Endothelial cell of umbilical vein (primary cell): ENCODE results near the gene PEX16. TPM values are rescaled to one million over a fixed set of nuclear protein-coding genes. Genes with fewer than 3 reads are reported as not detected.

Experiments
- BruUV-seq: library from RNA; stranded (reverse); fragments of 400-500 nt; replicated peaks from 2 replicates; lab custom pipeline; 2021; lab: Mats Ljungman, UMichigan
- CTCF ChIA-PET: fragments of 300-600, 350-600 bp; sonication (Branson Sonifier 250); formaldehyde crosslinking; loops from one replicate; lab custom pipeline; 2021; ENCODE audit warnings: antibody characterized with exemption, inconsistent platforms; lab: Charles Lee
- POLR2A ChIA-PET: fragments of 300-600, 350-600 bp; sonication (Branson Sonifier 250); formaldehyde crosslinking; loops from one replicate; lab custom pipeline; 2021; ENCODE audit warnings: antibody characterized with exemption, inconsistent platforms; lab: Charles Lee
- DNase-seq: peaks from one replicate; pipeline ENCODE4 v3.0.0-alpha.2; 2011; ENCODE audit warnings: low read depth, low spot score
- FAIRE-seq: peaks from 2 replicates; lab custom pipeline; 2011; peaks lifted over from hg19 to GRCh38; lab: Jason Lieb, UNC
- H2AFZ ChIP-seq: 2 replicates; pipeline ENCODE4 v1.6.0; 2012; ENCODE audit warnings: low read depth, low read length, control low read depth, inconsistent platforms
- H3K27ac ChIP-seq: 2 replicates; pipeline ENCODE4 v1.5.1; 2011; ENCODE audit warnings: low read depth, mild to moderate bottlenecking, control low read depth, low read length, moderate library complexity; ENCODE audit not compliant: insufficient read depth
- H3K27me3 ChIP-seq, 2 experiments: 2 replicates each; pipeline versions ENCODE4 v1.6.0 to v1.6.1; 2011; ENCODE audit warnings: low read length in 2 of 2, mixed read lengths in 1 of 2; ENCODE audit not compliant: control insufficient read depth in 2 of 2, insufficient read depth in 2 of 2
- H3K36me3 ChIP-seq, 2 experiments: 2 replicates in 1 of 2; 3 replicates in 1 of 2; pipeline ENCODE4 v1.5.1; 2011; ENCODE audit warnings: low read length in 2 of 2, mild to moderate bottlenecking in 1 of 2, moderate library complexity in 1 of 2; ENCODE audit not compliant: control insufficient read depth in 2 of 2, insufficient read depth in 2 of 2; ENCODE audit errors: extremely low read depth in 1 of 2
- H3K4me1 ChIP-seq: 3 replicates; pipeline ENCODE4 v1.5.1; 2011; ENCODE audit warnings: mild to moderate bottlenecking, low read length; ENCODE audit not compliant: control insufficient read depth, insufficient read depth; ENCODE audit errors: extremely low read depth
- H3K4me2 ChIP-seq: 2 replicates; pipeline ENCODE4 v1.6.1; 2011; ENCODE audit warnings: low read length, control low read depth, mixed read lengths; ENCODE audit not compliant: insufficient read depth
- H3K4me3 ChIP-seq, 3 experiments: fragments of 200-600 bp in 1 of 3; sonication (generic), shearing (Covaris generic) in 1 of 3; replicated peaks in 1 of 3; 2 replicates each; pipeline ENCODE4 v1.5.1; 2011 to 2016; ENCODE audit warnings: control low read depth in 3 of 3, low read length in 3 of 3, mild to moderate bottlenecking in 2 of 3, inconsistent platforms in 1 of 3, low read depth in 1 of 3, moderate library complexity in 1 of 3; ENCODE audit not compliant: insufficient read depth in 1 of 3
- H3K79me2 ChIP-seq: 2 replicates; pipeline ENCODE4 v1.6.0; 2012; ENCODE audit warnings: low read length, inconsistent platforms; ENCODE audit not compliant: control insufficient read depth, insufficient read depth
- H3K9ac ChIP-seq: replicated peaks from 2 replicates; pipeline ENCODE3; 2011; ENCODE audit warnings: low read length, control low read depth; ENCODE audit not compliant: insufficient read depth; ENCODE audit errors: extremely low read depth
- H3K9me1 ChIP-seq: replicated peaks from 3 replicates; pipeline ENCODE4 v1.6.0; 2011; ENCODE audit warnings: mild to moderate bottlenecking, low read length; ENCODE audit not compliant: control insufficient read depth, insufficient read depth; ENCODE audit errors: extremely low read depth
- H3K9me3 ChIP-seq: replicated peaks from 2 replicates; pipeline ENCODE4 v1.5.1; 2012; ENCODE audit warnings: low read length, inconsistent platforms; ENCODE audit not compliant: control insufficient read depth, insufficient read depth
- H4K20me1 ChIP-seq: replicated peaks from 2 replicates; pipeline ENCODE3; 2011; ENCODE audit warnings: mild to moderate bottlenecking, low read length; ENCODE audit not compliant: control insufficient read depth, insufficient read depth; ENCODE audit errors: extremely low read depth
- CTCF ChIP-seq, 2 donors: IDR thresholded peaks; 1 replicate in 1 of 2; 2 replicates in 1 of 2; pipeline ENCODE4 v1.5.1; 2011; ENCODE audit warnings: low read length in 2 of 2, mild to moderate bottlenecking in 2 of 2, moderate library complexity in 2 of 2, control low read depth in 1 of 2, inconsistent platforms in 1 of 2, low read depth in 1 of 2; ENCODE audit not compliant: insufficient read depth in 1 of 2; ENCODE audit errors: extremely low read depth in 1 of 2
- POLR2AphosphoS5 ChIP-seq: IDR thresholded peaks from 2 replicates; pipeline ENCODE4 v1.6.1; 2012; ENCODE audit warnings: low read depth, mild to moderate bottlenecking, control low read depth, low read length, moderate library complexity; ENCODE audit not compliant: insufficient read depth
- dilution Hi-C: fragments of 300-500 bp; cut with MboI; formaldehyde crosslinking; loops from one replicate; pipeline ENCODE4 v1.15.0; 2019; ENCODE audit warnings: low sequenced_read_pairs; ENCODE audit not compliant: extremely low pct_ligation_motif_present
- intact Hi-C: fragments of 100-400 bp; cut with micrococcal nuclease; formaldehyde crosslinking; loops from one replicate; pipeline ENCODE4 v1.10.0; 2022
- polyA plus RNA-seq, 4 experiments: library from polyadenylated mRNA; depleted of rRNA in 3 of 4; stranded (reverse) in 3 of 4; unstranded in 1 of 4; fragments of >200 nt; gene quantifications; 2 replicates each; pipeline versions ENCODE4 v1.2.1 to v1.2.3, GENCODE V29; 2011 to 2012; ENCODE audit warnings: missing spikeins in 1 of 4
- total RNA-seq: library from RNA; stranded (reverse); gene quantifications from 2 replicates; pipeline ENCODE4 v1.2.3, GENCODE V29; 2021

The PEX16 gene
- total and polyA plus RNA-seq, 2 donors (not counting 3 experiments of a cell fraction or from before 2014, with no cell fraction given): 27.4 to 32.2 TPM

GRCh38 chr11:45884596-45885185, 33.0 kb downstream of the PEX16 start:
- H2AFZ ChIP-seq: no peak overlapping the region
- H3K27me3 ChIP-seq: peaks cover 2 to 5% of the 10 kb centered on the region in 2 experiments
- intact Hi-C loops (no loop called here), dilution Hi-C loops (no loop called here)
- no peaks in the 10 kb centered on the region for H3K79me2 ChIP-seq
- no peaks in the 10 kb centered on the region for H4K20me1 ChIP-seq
- DNase-seq: no peak
- H3K9me3 ChIP-seq: no peaks in the 10 kb centered on the region
- H3K9me1 ChIP-seq: no peaks in the 10 kb centered on the region
- no TSS peak for BruUV-seq
- POLR2A ChIA-PET: no interaction called here
- no peaks in the 10 kb centered on the region for H3K36me3 ChIP-seq
- FAIRE-seq: no peak
- H3K4me2 ChIP-seq: no peak overlapping the region
- no peaks in the 10 kb centered on the region for H3K4me1 ChIP-seq
- TF ChIP-seq POLR2AphosphoS5: no peak
- CTCF ChIA-PET: interaction anchor here (3.7 kb wide), 1 partner anchor 12 kb away, joined by 16 read pairs; no protein-coding TSS in a partner anchor
- no peak overlapping the region for H3K27ac ChIP-seq
- no peak overlapping the region for H3K4me3 ChIP-seq
- H3K9ac ChIP-seq: no peak overlapping the region

- dilution Hi-C loops: no loop called here
- H3K4me3 ChIP-seq: no peak overlapping the region
- H3K79me2 ChIP-seq: no peaks in the 10 kb centered on the region
- no peaks in the 10 kb centered on the region for H4K20me1 ChIP-seq
- intact Hi-C loops: no loop called here
- H3K4me2 ChIP-seq: no peak overlapping the region
- H3K36me3 ChIP-seq: no peaks in the 10 kb centered on the region
- no peaks in the 10 kb centered on the region for H3K4me1 ChIP-seq
- H3K27ac ChIP-seq: no peak overlapping the region
- BruUV-seq: no TSS peak
- no peak overlapping the region for H2AFZ ChIP-seq
- H3K9me1 ChIP-seq: no peaks in the 10 kb centered on the region
- DNase-seq: no peak
- H3K9me3 ChIP-seq: no peaks in the 10 kb centered on the region
- POLR2A ChIA-PET: no interaction called here
- CTCF ChIA-PET: interaction anchor here (3.7 kb wide), 1 partner anchor 10 kb away, joined by 16 read pairs; no protein-coding TSS in a partner anchor
- H3K9ac ChIP-seq: no peak overlapping the region
- no peak for FAIRE-seq
- no peak for TF ChIP-seq CTCF (IDR thresholded peaks at IDR 0.05; ENCODE audit: extremely low read depth in 1 of 2, insufficient read depth in 1 of 2, low read depth in 1 of 2, low read length in 2 of 2)
- peaks cover 2 to 5% of the 10 kb centered on the region in 2 experiments for H3K27me3 ChIP-seq
These were observed 35.8 kb downstream of the PEX16 start for GRCh38 chr11:45881708-45882368.
